ENCODE data around the gene TRMU.
A peak's percentile ranks its signal among the peaks of the same experiment; 100 is the strongest.

TRMU gene

GRCh38 chr22:46336119-46337078 is 885 bp downstream of the TRMU start:
- DNase-seq (ENCODE audit: low spot score) (no peak), FAIRE-seq (no peak)

GRCh38 chr22:46337870-46338269 is 2.4 kb downstream of the TRMU start:
- DNase-seq (ENCODE audit: low spot score) (no peak), FAIRE-seq (no peak)

GRCh38 chr22:46338636-46339035 is 3.1 kb downstream of the TRMU start:
- no peak for DNase-seq (ENCODE audit: low spot score)
- no peak for FAIRE-seq

- FAIRE-seq (no peak), DNase-seq (ENCODE audit: low spot score) (no peak)
These were observed 4.4 kb downstream of the TRMU start for GRCh38 chr22:46339956-46340355.

GRCh38 chr22:46340676-46341075 is 5.2 kb downstream of the TRMU start:
- DNase-seq (ENCODE audit: low spot score) (no peak), FAIRE-seq (no peak)

- FAIRE-seq (no peak), DNase-seq (ENCODE audit: low spot score) (no peak)
These were observed 11.3 kb downstream of the TRMU start for GRCh38 chr22:46346680-46347405.

GRCh38 chr22:46347646-46348045 is 12.1 kb downstream of the TRMU start:
- FAIRE-seq (no peak), DNase-seq (ENCODE audit: low spot score) (no peak)

- FAIRE-seq (no peak), DNase-seq (ENCODE audit: low spot score) (no peak)
These were observed 12.7 kb downstream of the TRMU start for GRCh38 chr22:46348099-46348695.

- no peak for FAIRE-seq
- no peak for DNase-seq (ENCODE audit: low spot score)
These were observed 13.7 kb downstream of the TRMU start for GRCh38 chr22:46349238-46349637.

- FAIRE-seq: no peak
- DNase-seq (ENCODE audit: low spot score): no peak
These were observed 14.2 kb downstream of the TRMU start for GRCh38 chr22:46349681-46350080.

GRCh38 chr22:46350121-46350520 is 14.6 kb downstream of the TRMU start:
- DNase-seq (ENCODE audit: low spot score): no peak
- no peak for FAIRE-seq

GRCh38 chr22:46350646-46351045 is 15.1 kb downstream of the TRMU start:
- DNase-seq (ENCODE audit: low spot score) (no peak), FAIRE-seq (no peak)

- DNase-seq (ENCODE audit: low spot score) (no peak), FAIRE-seq (no peak)
These were observed 15.7 kb downstream of the TRMU start for GRCh38 chr22:46351131-46351735.

GRCh38 chr22:46351767-46352166 is 16.3 kb downstream of the TRMU start:
- DNase-seq (ENCODE audit: low spot score) (no peak), FAIRE-seq (no peak)

- FAIRE-seq: no peak
These were observed 16.8 kb downstream of the TRMU start for GRCh38 chr22:46352276-46352675.

GRCh38 chr22:46352691-46353386 is 17.3 kb downstream of the TRMU start:
- peak; percentile 60 for DNase-seq (ENCODE audit: low spot score)
- peak; percentile 35 for FAIRE-seq

More at GRCh38 chr22:46352276-46352675, 16.8 kb downstream of the TRMU start:
- DNase-seq (ENCODE audit: low spot score): no peak

GRCh38 chr22:46353483-46354105 is 18.1 kb downstream of the TRMU start:
- FAIRE-seq: no peak
- DNase-seq (ENCODE audit: low spot score): no peak

GRCh38 chr22:46354176-46354992 is 18.9 kb downstream of the TRMU start:
- no peak for FAIRE-seq

GRCh38 chr22:46354993-46355305 is 19.4 kb downstream of the TRMU start:
- no peak for DNase-seq (ENCODE audit: low spot score)
- FAIRE-seq: no peak

More at GRCh38 chr22:46354176-46354992, 18.9 kb downstream of the TRMU start:
- no peak for DNase-seq (ENCODE audit: low spot score)

Measured in RCC 7860 (cell line).